MCF 10A (cell line): ENCODE results near the gene THRB. TPM values are rescaled to one million over a fixed set of nuclear protein-coding genes. Genes with fewer than 3 reads are reported as not detected.
A peak's percentile ranks its signal among the peaks of the same experiment; 100 is the strongest.

Experiments
- BruUV-seq: library from RNA; stranded (reverse); fragments of 400-500 nt; replicated peaks from 2 replicates; lab custom pipeline; 2021; lab: Mats Ljungman, UMichigan
- CTCF ChIA-PET: fragments of 300-600 bp; sonication (Branson Sonifier 250); formaldehyde crosslinking; extraction: SDS; loops from one replicate; lab custom pipeline; 2021; ENCODE audit warnings: antibody characterized with exemption, inconsistent platforms; lab: Yijun Ruan, JAX
- POLR2A ChIA-PET: fragments of 300-600, 350-650 bp; sonication (Branson Sonifier 250); formaldehyde crosslinking; extraction: SDS; loops from one replicate; lab custom pipeline; 2020; ENCODE audit warnings: antibody characterized with exemption, inconsistent platforms; lab: Yijun Ruan, JAX
- DNase-seq: peaks from one replicate; pipeline ENCODE4 v3.0.0-alpha.2; 2018; ENCODE audit not compliant: unreplicated experiment
- H3K27ac Mint-ChIP-seq: one replicate; pipeline ENCODE4 v1.8.0; 2022; ENCODE audit warnings: mild to moderate bottlenecking, low read depth, mixed read lengths; ENCODE audit not compliant: unreplicated experiment
- H3K27me3 Mint-ChIP-seq: one replicate; pipeline ENCODE4 v1.8.0; 2022; ENCODE audit warnings: mixed read lengths; ENCODE audit not compliant: insufficient read depth, unreplicated experiment
- H3K36me3 Mint-ChIP-seq: one replicate; pipeline ENCODE4 v1.8.0; 2022; ENCODE audit warnings: mild to moderate bottlenecking, moderate library complexity, mixed read lengths; ENCODE audit not compliant: insufficient read depth, unreplicated experiment
- H3K4me1 Mint-ChIP-seq: one replicate; pipeline ENCODE4 v1.8.0; 2022; ENCODE audit warnings: mixed read lengths; ENCODE audit not compliant: insufficient read depth, unreplicated experiment
- H3K4me3 Mint-ChIP-seq: one replicate; pipeline ENCODE4 v1.8.0; 2022; ENCODE audit warnings: mild to moderate bottlenecking, moderate library complexity, mixed read lengths; ENCODE audit not compliant: unreplicated experiment
- H3K9me3 Mint-ChIP-seq: one replicate; pipeline ENCODE4 v1.8.0; 2022; ENCODE audit warnings: mixed read lengths; ENCODE audit not compliant: unreplicated experiment
- intact Hi-C: fragments of 100-400 bp; cut with micrococcal nuclease; formaldehyde crosslinking; loops from 2 replicates; pipeline ENCODE4 v1.14.1; 2022
- total RNA-seq: library from RNA; stranded (reverse); gene quantifications from 2 replicates; pipeline ENCODE4 v1.2.3, GENCODE V29; 2022
- TF ChIP-seq, protein P1 (sequence below): fragments of 200-600 bp; IDR thresholded peaks from one replicate; pipeline ENCODE4 v1.8.0; 2022; ENCODE audit warnings: antibody characterized with exemption, mild to moderate bottlenecking; ENCODE audit not compliant: unreplicated experiment

The THRB gene
- total RNA-seq, 1 experiment from 2014 or later, result 4.2 TPM

DNA sequence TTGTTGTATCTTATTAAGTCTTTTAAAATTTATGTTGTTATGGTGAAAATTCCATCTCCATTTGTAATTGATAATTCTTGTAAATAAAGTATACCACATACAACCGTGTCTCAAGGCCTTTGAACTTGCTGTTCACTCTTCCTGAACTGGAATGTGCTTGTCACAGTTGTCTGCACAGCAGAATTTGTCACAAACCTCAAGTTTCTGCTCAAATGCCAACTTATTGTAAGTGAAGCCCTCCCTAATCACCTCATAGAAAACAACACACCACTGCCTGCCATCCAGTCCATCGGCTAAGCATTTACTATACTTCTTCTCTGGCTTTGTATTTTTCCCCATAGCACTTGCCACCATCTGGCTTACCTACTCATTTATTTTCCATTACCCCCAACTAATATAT, 192.3 kb downstream of the THRB start:
- H3K4me3 Mint-ChIP-seq, result no peak overlapping the region
- H3K27ac Mint-ChIP-seq, result peak overlapping the region; percentile 3
- peaks cover 34% of the 10 kb centered on the region for H3K4me1 Mint-ChIP-seq
- ChIA-PET POLR2A (no interaction called here), CTCF (no interaction called here)
- intact Hi-C loops, result no loop called here
- TF ChIP-seq, protein P1, sequence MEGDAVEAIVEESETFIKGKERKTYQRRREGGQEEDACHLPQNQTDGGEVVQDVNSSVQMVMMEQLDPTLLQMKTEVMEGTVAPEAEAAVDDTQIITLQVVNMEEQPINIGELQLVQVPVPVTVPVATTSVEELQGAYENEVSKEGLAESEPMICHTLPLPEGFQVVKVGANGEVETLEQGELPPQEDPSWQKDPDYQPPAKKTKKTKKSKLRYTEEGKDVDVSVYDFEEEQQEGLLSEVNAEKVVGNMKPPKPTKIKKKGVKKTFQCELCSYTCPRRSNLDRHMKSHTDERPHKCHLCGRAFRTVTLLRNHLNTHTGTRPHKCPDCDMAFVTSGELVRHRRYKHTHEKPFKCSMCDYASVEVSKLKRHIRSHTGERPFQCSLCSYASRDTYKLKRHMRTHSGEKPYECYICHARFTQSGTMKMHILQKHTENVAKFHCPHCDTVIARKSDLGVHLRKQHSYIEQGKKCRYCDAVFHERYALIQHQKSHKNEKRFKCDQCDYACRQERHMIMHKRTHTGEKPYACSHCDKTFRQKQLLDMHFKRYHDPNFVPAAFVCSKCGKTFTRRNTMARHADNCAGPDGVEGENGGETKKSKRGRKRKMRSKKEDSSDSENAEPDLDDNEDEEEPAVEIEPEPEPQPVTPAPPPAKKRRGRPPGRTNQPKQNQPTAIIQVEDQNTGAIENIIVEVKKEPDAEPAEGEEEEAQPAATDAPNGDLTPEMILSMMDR, result no peak
- DNase-seq, result no peak
- no peaks in the 10 kb centered on the region for H3K9me3 Mint-ChIP-seq
- H3K36me3 Mint-ChIP-seq, result peaks cover 8% of the 10 kb centered on the region
- H3K27me3 Mint-ChIP-seq, result no peaks in the 10 kb centered on the region
- BruUV-seq, result no TSS peak

DNA sequence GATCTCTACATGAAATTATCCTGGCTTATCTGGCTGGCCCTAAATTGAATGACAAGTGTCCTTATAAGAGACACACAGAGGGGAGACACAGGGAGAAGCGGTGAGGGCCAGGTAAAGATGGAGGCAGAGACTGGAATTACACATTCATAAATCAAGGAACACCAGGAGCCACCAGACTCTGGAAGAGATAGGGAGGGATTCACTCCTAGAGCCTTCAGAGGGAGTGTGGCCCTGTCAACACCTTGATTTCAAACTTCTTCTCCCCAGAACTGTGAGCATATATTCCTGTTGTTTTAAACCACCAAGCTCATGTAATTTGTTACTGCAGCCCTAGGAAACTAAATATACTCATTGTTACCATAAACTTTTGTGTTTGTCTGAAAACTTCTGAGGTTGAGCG, 193.7 kb downstream of the THRB start:
- TF ChIP-seq, protein P1, result no peak
- H3K36me3 Mint-ChIP-seq, result peaks cover 4% of the 10 kb centered on the region
- no peak for DNase-seq
- H3K9me3 Mint-ChIP-seq, result no peaks in the 10 kb centered on the region
- intact Hi-C loops, result no loop called here
- no peak overlapping the region for H3K4me3 Mint-ChIP-seq
- H3K27me3 Mint-ChIP-seq, result no peaks in the 10 kb centered on the region
- H3K4me1 Mint-ChIP-seq, result peaks cover 34% of the 10 kb centered on the region
- H3K27ac Mint-ChIP-seq, result peak overlapping the region; percentile 81
- BruUV-seq, result no TSS peak
- ChIA-PET POLR2A (interaction anchor here (0.7 to 1.3 kb wide), 4 partner anchors 36 to 183 kb away, joined by 3 read pairs; no protein-coding TSS in a partner anchor), CTCF (interaction anchor here (0.6 kb wide), 1 partner anchor 1127 kb away, joined by 3 read pairs; no protein-coding TSS in a partner anchor)

DNA sequence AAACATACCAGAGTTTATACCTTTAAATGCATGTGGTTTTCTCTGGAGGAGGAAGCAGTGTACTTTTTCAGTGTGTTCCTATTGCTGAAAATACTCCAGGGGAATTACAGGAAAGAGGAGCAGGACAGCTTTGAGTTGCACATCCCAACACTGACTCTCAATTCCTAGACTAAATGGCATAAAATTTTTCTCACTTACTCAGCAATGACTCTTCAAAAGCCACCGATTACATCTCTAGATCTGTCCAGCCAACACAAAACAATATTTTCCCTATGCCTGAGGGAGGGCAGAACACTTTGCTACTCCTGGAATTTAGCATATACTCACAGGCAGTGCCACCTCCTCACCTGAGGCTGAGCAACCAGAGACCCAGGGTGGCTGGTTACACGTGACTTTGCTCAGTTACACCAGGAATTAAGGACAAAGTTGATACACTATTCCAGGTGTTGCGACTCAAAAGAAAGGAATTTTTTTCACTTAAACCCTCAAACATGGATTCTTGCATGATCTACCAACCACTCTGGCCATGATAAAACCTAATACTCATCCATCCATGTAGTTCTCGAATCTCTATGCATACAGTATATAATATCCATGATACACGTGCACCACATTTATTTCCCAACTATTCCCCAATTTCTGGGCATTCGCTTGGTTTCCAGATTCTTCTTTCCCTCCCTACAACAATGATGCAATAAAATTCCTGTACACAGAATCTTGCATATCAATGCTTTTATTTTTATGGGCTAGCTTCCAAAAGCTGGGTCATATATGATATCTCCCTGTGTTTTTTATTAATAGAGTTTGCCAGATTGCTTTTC, 194.6 kb downstream of the THRB start:
- Mint-ChIP-seq H3K9me3 (no peaks in the 10 kb centered on the region), H3K36me3 (peaks cover 4% of the 10 kb centered on the region), H3K27ac (peak overlapping the region; percentile 81), H3K4me1 (peaks cover 24% of the 10 kb centered on the region), H3K4me3 (peak overlapping the region; percentile 48), H3K27me3 (no peaks in the 10 kb centered on the region)
- peak; percentile 86 for DNase-seq
- TF ChIP-seq, protein P1, result no peak
- ChIA-PET POLR2A (interaction anchor here (0.7 to 1.3 kb wide), 4 partner anchors 35 to 184 kb away, joined by 3 read pairs; no protein-coding TSS in a partner anchor), CTCF (no interaction called here)
- no TSS peak for BruUV-seq
- intact Hi-C loops, result no loop called here

DNA sequence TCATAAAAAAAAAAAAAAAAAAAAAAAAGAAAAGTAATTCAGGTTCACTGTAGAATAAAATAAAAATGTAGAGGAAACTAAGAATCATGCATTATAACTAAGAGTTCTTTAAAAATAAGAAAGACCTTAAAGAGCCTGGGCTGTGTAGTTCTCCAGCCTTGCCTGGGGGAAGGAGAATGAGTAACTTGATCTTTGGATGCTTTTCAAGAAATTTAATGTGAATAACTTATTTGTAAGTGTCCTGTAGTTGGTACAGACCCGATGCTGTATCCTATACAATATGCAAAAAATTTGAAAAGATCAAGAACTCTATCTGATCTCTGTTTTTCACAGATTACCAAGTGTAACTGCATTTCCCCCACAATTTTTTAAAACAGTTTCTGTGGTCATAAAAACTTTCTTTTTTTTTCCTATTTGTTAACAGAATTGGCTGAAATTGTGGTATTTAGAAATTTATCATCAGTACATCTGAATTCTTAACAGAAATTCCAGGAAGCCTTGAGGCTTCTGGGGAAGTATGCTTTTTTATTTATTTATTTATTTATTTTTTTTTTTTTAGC, 195.3 kb downstream of the THRB start:
- H3K9me3 Mint-ChIP-seq, result no peaks in the 10 kb centered on the region
- DNase-seq, result peak; percentile 66
- H3K4me3 Mint-ChIP-seq, result no peak overlapping the region
- TF ChIP-seq, protein P1, result no peak
- intact Hi-C loops, result no loop called here
- ChIA-PET POLR2A (no interaction called here), CTCF (no interaction called here)
- peak overlapping the region; percentile 81 for H3K27ac Mint-ChIP-seq
- no TSS peak for BruUV-seq
- H3K27me3 Mint-ChIP-seq, result no peaks in the 10 kb centered on the region
- H3K4me1 Mint-ChIP-seq, result peaks cover 23% of the 10 kb centered on the region
- peaks cover 4% of the 10 kb centered on the region for H3K36me3 Mint-ChIP-seq
